ENCODE data around the gene MBTPS1.

GRCh38 chr16:84041881-84042280, 74.9 kb downstream of the MBTPS1 start:
- no peak for TF ChIP-seq CTCF (IDR thresholded peaks at IDR 0.05)
- no peak for TF ChIP-seq POLR2A (IDR thresholded peaks at IDR 0.05)

Measured in adrenal gland (tissue), 5 donors.